HCT116 (cell line): ENCODE measurements around the gene MESD. TPM values are rescaled to one million over a fixed set of nuclear protein-coding genes. Genes with fewer than 3 reads are reported as not detected.

Experiments
- ATAC-seq: fragments of 200-7000 bp; cut with Tn5 transposase; 2 replicates; pipeline ENCODE4 v1.9.1; 2020; ENCODE audit warnings: mild to moderate bottlenecking, moderate library complexity
- BruUV-seq: library from RNA; stranded (reverse); fragments of 400-500 nt; replicated peaks from 2 replicates; lab custom pipeline; 2021; lab: Mats Ljungman, UMichigan
- CTCF ChIA-PET: fragments of 300-600 bp; sonication (Branson Sonifier 250); formaldehyde crosslinking; loops from one replicate; lab custom pipeline; 2021; ENCODE audit warnings: antibody characterized with exemption; lab: Charles Lee
- POLR2A ChIA-PET: fragments of 300-600, 350-600 bp; sonication (Branson Sonifier 250); formaldehyde crosslinking; loops from one replicate; lab custom pipeline; 2021; ENCODE audit warnings: antibody characterized with exemption; lab: Charles Lee
- RAD21 ChIA-PET, 2 experiments: fragments of 300-600 bp; sonication (Branson Sonifier 250); formaldehyde crosslinking; loops; one replicate each; lab custom pipeline; 2023; ENCODE audit warnings: low total read pairs in 2 of 2; ENCODE audit not compliant: uncharacterized antibody in 2 of 2, unreplicated experiment in 2 of 2, low non-redundant PET in 1 of 2; lab: Charles Lee
- DNase-seq: peaks from one replicate; pipeline ENCODE4 v3.0.0-alpha.2; 2010; ENCODE audit warnings: low read depth, low spot score
- H2AFZ ChIP-seq: fragments of 200-600 bp; shearing (Covaris generic), sonication (generic); 2 replicates; pipeline ENCODE4 v1.6.1; 2017; ENCODE audit warnings: low read depth, mixed run types, mixed read lengths, antibody characterized with exemption, low read length; ENCODE audit not compliant: poor library complexity, severe bottlenecking
- H3K27ac ChIP-seq: 2 replicates; pipeline ENCODE4 v1.5.1; 2012; ENCODE audit warnings: low read depth, low read length
- H3K27me3 ChIP-seq: fragments of 200-600 bp; sonication (generic); 2 replicates; pipeline ENCODE4 v1.6.1; 2016; ENCODE audit warnings: mixed run types, low read length, mixed read lengths; ENCODE audit not compliant: insufficient read depth
- H3K36me3 ChIP-seq, 2 experiments: fragments of 200-500 bp in 1 of 2; fragments of 200-600 bp in 1 of 2; sonication (Bioruptor generic) in 1 of 2; sonication (generic) in 1 of 2; 2 replicates each; pipeline versions ENCODE4 v1.5.1 to v1.6.1; 2014 to 2016; ENCODE audit warnings: low read length in 2 of 2, inconsistent platforms in 1 of 2, mixed read lengths in 1 of 2, mixed run types in 1 of 2; ENCODE audit not compliant: insufficient read depth in 2 of 2, control insufficient read depth in 1 of 2
- H3K4me1 ChIP-seq, 2 experiments: fragments of 200-600 bp in 1 of 2; sonication (generic) in 1 of 2; 2 replicates each; pipeline versions ENCODE4 v1.5.1 to v1.6.1; 2012 to 2017; ENCODE audit warnings: low read length in 2 of 2, inconsistent platforms in 1 of 2, mild to moderate bottlenecking in 1 of 2, mixed read lengths in 1 of 2, mixed run types in 1 of 2, moderate library complexity in 1 of 2; ENCODE audit not compliant: insufficient read depth in 2 of 2, control insufficient read depth in 1 of 2
- H3K4me2 ChIP-seq: fragments of 200-600 bp; sonication (generic); 2 replicates; pipeline ENCODE4 v1.6.1; 2017; ENCODE audit warnings: mixed run types, low read length, mixed read lengths
- H3K4me3 ChIP-seq, 2 experiments: fragments of 200-600 bp in 1 of 2; sonication (generic) in 1 of 2; replicated peaks in 1 of 2; 2 replicates each; pipeline ENCODE4 v1.5.1; 2011 to 2016; ENCODE audit warnings: low read length in 2 of 2, control low read depth in 1 of 2, low read depth in 1 of 2, mild to moderate bottlenecking in 1 of 2, mixed read lengths in 1 of 2, mixed run types in 1 of 2
- H3K79me2 ChIP-seq: fragments of 200-600 bp; sonication (generic); 2 replicates; pipeline ENCODE4 v1.6.1; 2017; ENCODE audit warnings: mild to moderate bottlenecking, mixed run types, low read length, moderate library complexity, mixed read lengths; ENCODE audit not compliant: insufficient read depth
- H3K9ac ChIP-seq: fragments of 200-600 bp; sonication (generic); 2 replicates; pipeline ENCODE4 v1.6.1; 2016; ENCODE audit warnings: low read length, mixed read lengths
- H3K9me2 ChIP-seq: fragments of 200-600 bp; sonication (generic), shearing (Covaris generic); 2 replicates; pipeline ENCODE4 v1.6.1; 2017; ENCODE audit warnings: mixed run types, mild to moderate bottlenecking, moderate library complexity; ENCODE audit not compliant: insufficient read depth
- H3K9me3 ChIP-seq, 2 experiments: fragments of 200-500 bp in 1 of 2; fragments of 200-600 bp in 1 of 2; sonication (Bioruptor generic) in 1 of 2; sonication (generic) in 1 of 2; 2 replicates each; pipeline ENCODE4 v1.6.1; 2014 to 2017; ENCODE audit warnings: low read length in 2 of 2, mixed read lengths in 2 of 2, inconsistent platforms in 1 of 2, low read depth in 1 of 2, mild to moderate bottlenecking in 1 of 2, mixed run types in 1 of 2, moderate library complexity in 1 of 2; ENCODE audit not compliant: control insufficient read depth in 1 of 2, insufficient read depth in 1 of 2
- H4K20me1 ChIP-seq: fragments of 200-600 bp; sonication (generic), shearing (Covaris generic); 2 replicates; pipeline ENCODE4 v1.6.1; 2017; ENCODE audit warnings: mixed run types, mild to moderate bottlenecking, moderate library complexity; ENCODE audit not compliant: insufficient read depth
- CBX3 ChIP-seq: IDR thresholded peaks from 2 replicates; pipeline ENCODE4 v1.6.1; 2012; ENCODE audit warnings: low read depth
- CEBPB ChIP-seq: IDR thresholded peaks from 2 replicates; pipeline ENCODE4 v1.6.1; 2012; ENCODE audit warnings: low read depth
- EGR1 ChIP-seq: IDR thresholded peaks from 2 replicates; pipeline ENCODE4 v1.6.1; 2012; ENCODE audit warnings: low read depth
- EZH2phosphoT487 ChIP-seq: fragments of 200-600 bp; IDR thresholded peaks from 2 replicates; pipeline ENCODE4 v1.6.1; 2018; ENCODE audit warnings: antibody characterized with exemption, borderline replicate concordance
- FOSL1 ChIP-seq: IDR thresholded peaks from 2 replicates; pipeline ENCODE4 v1.6.1; 2012; ENCODE audit warnings: low read depth
- JUND ChIP-seq: IDR thresholded peaks from 2 replicates; pipeline ENCODE4 v1.6.1; 2012
- POLR2A ChIP-seq: IDR thresholded peaks from 2 replicates; pipeline ENCODE4 v1.7.0; 2011; ENCODE audit warnings: borderline replicate concordance; ENCODE audit not compliant: insufficient read depth, insufficient read length; ENCODE audit errors: extremely low read depth
- RAD21 ChIP-seq: IDR thresholded peaks from 2 replicates; pipeline ENCODE4 v1.6.1; 2012; ENCODE audit warnings: low read depth, mild to moderate bottlenecking
- REST ChIP-seq: IDR thresholded peaks from 2 replicates; pipeline ENCODE4 v1.6.1; 2012; ENCODE audit warnings: low read depth
- SIN3A ChIP-seq: IDR thresholded peaks from 2 replicates; pipeline ENCODE4 v1.6.1; 2012; ENCODE audit warnings: low read depth
- SP1 ChIP-seq: IDR thresholded peaks from 2 replicates; pipeline ENCODE4 v1.6.1; 2012; ENCODE audit warnings: low read depth
- SRF ChIP-seq: IDR thresholded peaks from 2 replicates; pipeline ENCODE4 v1.6.1; 2012; ENCODE audit warnings: low read depth
- YY1 ChIP-seq: IDR thresholded peaks from 2 replicates; pipeline ENCODE4 v1.6.1; 2011; ENCODE audit warnings: low read length, low read depth, moderate library complexity, mild to moderate bottlenecking; ENCODE audit not compliant: insufficient replicate concordance; ENCODE audit errors: extremely low read depth
- ZFX ChIP-seq: fragments of 450-650 bp; IDR thresholded peaks from 2 replicates; pipeline ENCODE4 v1.6.1; 2017
- ZNF274 ChIP-seq: fragments of 200-500 bp; sonication (Bioruptor generic); IDR thresholded peaks from 2 replicates; pipeline ENCODE4 v1.6.1; 2014; ENCODE audit warnings: mild to moderate bottlenecking, low read depth, low read length, inconsistent platforms
- intact Hi-C: fragments of 100-400 bp; cut with micrococcal nuclease; formaldehyde crosslinking; loops from 2 replicates; pipeline ENCODE4 v1.10.0; 2022
- total RNA-seq: library from RNA; stranded (reverse); gene quantifications from one replicate; pipeline ENCODE4 v1.2.1, GENCODE V29; 2021; ENCODE audit not compliant: unreplicated experiment
- TF ChIP-seq, protein P1 (sequence below): IDR thresholded peaks from 2 replicates; pipeline ENCODE4 v1.6.1; 2012
- TF ChIP-seq, protein P2 (sequence below): IDR thresholded peaks from 2 replicates; pipeline ENCODE4 v1.6.1; 2011; ENCODE audit warnings: mild to moderate bottlenecking, low read length, moderate library complexity; ENCODE audit not compliant: insufficient replicate concordance; ENCODE audit errors: extremely low read depth

MESD gene
- total RNA-seq, 1 experiment from 2014 or later = 22.5 TPM

DNA sequence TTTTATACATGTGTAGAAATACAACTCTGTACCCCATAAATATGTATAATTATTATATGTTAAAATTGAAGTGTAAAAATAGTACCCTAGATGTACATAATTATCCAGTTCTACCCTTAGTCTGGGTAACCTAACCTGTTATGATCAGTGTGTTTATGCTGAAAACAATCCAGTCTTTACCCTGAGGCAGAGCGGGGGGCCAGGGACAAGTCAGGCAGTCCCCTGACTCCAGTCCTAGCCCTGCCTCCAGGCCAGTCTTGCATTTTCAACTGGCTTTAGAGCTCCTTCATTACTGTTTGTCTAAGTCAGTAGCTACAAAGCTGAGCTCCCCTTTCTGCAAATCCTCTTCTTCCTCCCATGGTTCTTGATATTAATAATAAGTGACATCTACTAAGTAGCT, 3.1 kb downstream of the MESD start:
- Histone ChIP-seq H3K9ac (no peak overlapping the region), H3K4me2 (no peak overlapping the region), H2AFZ (no peak overlapping the region), H3K27ac (no peak overlapping the region), H3K36me3 (peaks cover 2 to 8% of the 10 kb centered on the region in 2 experiments; a peak in 1 of 4 replicates), H3K4me1 (peaks cover 9 to 26% of the 10 kb centered on the region in 2 experiments; a peak in 3 of 4 replicates), H4K20me1 (no peaks in the 10 kb centered on the region), H3K9me3 (no peaks in the 10 kb centered on the region), H3K9me2 (no peaks in the 10 kb centered on the region), H3K79me2 (peaks cover 75% of the 10 kb centered on the region), H3K27me3 (no peaks in the 10 kb centered on the region), H3K4me3 (no peak overlapping the region)
- POLR2A ChIA-PET = no interaction called here
- no TSS peak for BruUV-seq
- CTCF ChIA-PET = interaction anchor here (1.0 kb wide), 1 partner anchor 9 kb away, joined by 3 read pairs; no protein-coding TSS in a partner anchor
- no peak for ATAC-seq
- no peak for DNase-seq
- intact Hi-C loops = no loop called here
- TF ChIP-seq EGR1 (no peak), CEBPB (no peak), SRF (no peak), RAD21 (no peak), POLR2A (no peak)
- RAD21 ChIA-PET = no interaction called here

DNA sequence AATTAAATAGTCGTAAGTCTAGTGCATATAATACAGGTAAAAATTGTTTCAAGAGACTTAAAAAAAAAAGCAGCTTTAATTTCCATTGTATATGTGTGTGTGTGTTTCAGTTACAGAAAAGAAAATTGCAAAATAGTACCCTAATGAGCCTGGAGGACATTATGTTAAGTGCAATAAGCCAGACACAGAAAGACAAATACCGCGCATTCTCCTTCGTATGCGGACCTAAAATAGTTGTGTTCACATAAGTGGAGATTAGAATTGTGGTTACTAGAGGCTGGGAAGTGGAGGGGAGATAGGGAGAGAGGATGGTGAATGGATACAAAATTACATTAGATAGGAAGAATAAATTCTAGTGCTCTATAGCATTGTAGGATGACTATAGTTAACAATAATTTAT, 3.6 kb downstream of the MESD start:
- no peaks in the 10 kb centered on the region for H3K9me2 ChIP-seq
- no peaks in the 10 kb centered on the region for H3K9me3 ChIP-seq
- no TSS peak for BruUV-seq
- H3K4me3 ChIP-seq = no peak overlapping the region
- no peak for ATAC-seq
- H3K9ac ChIP-seq = no peak overlapping the region
- H2AFZ ChIP-seq = no peak overlapping the region
- H3K4me2 ChIP-seq = no peak overlapping the region
- no peaks in the 10 kb centered on the region for H4K20me1 ChIP-seq
- H3K79me2 ChIP-seq = peaks cover 75% of the 10 kb centered on the region
- ChIA-PET CTCF (interaction anchor here (1.0 kb wide), 1 partner anchor 8 kb away, joined by 3 read pairs; no protein-coding TSS in a partner anchor), RAD21 (no interaction called here), POLR2A (no interaction called here)
- intact Hi-C loops = no loop called here
- no peaks in the 10 kb centered on the region for H3K27me3 ChIP-seq
- no peak overlapping the region for H3K27ac ChIP-seq
- DNase-seq = no peak
- peaks cover 8 to 21% of the 10 kb centered on the region in 2 experiments; a peak in 3 of 4 replicates for H3K4me1 ChIP-seq
- peaks cover 2 to 8% of the 10 kb centered on the region in 2 experiments; a peak in 1 of 4 replicates for H3K36me3 ChIP-seq
- TF ChIP-seq POLR2A = no peak
- no peak for TF ChIP-seq FOSL1
- TF ChIP-seq, protein P1, sequence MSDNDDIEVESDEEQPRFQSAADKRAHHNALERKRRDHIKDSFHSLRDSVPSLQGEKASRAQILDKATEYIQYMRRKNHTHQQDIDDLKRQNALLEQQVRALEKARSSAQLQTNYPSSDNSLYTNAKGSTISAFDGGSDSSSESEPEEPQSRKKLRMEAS = no peak
- TF ChIP-seq ZNF274 = no peak
- TF ChIP-seq SP1 = no peak
- no peak for TF ChIP-seq JUND
- no peak for TF ChIP-seq EZH2phosphoT487
- no peak for TF ChIP-seq REST
- TF ChIP-seq, protein P2, sequence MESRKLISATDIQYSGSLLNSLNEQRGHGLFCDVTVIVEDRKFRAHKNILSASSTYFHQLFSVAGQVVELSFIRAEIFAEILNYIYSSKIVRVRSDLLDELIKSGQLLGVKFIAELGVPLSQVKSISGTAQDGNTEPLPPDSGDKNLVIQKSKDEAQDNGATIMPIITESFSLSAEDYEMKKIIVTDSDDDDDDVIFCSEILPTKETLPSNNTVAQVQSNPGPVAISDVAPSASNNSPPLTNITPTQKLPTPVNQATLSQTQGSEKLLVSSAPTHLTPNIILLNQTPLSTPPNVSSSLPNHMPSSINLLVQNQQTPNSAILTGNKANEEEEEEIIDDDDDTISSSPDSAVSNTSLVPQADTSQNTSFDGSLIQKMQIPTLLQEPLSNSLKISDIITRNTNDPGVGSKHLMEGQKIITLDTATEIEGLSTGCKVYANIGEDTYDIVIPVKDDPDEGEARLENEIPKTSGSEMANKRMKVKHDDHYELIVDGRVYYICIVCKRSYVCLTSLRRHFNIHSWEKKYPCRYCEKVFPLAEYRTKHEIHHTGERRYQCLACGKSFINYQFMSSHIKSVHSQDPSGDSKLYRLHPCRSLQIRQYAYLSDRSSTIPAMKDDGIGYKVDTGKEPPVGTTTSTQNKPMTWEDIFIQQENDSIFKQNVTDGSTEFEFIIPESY = no peak
- TF ChIP-seq YY1 = no peak
- no peak for TF ChIP-seq CEBPB
- TF ChIP-seq ZFX = no peak
- no peak for TF ChIP-seq CBX3
- no peak for TF ChIP-seq RAD21
- TF ChIP-seq SIN3A = no peak
